ENCODE measurements around the gene SLC7A14.

The SLC7A14 gene

DNA sequence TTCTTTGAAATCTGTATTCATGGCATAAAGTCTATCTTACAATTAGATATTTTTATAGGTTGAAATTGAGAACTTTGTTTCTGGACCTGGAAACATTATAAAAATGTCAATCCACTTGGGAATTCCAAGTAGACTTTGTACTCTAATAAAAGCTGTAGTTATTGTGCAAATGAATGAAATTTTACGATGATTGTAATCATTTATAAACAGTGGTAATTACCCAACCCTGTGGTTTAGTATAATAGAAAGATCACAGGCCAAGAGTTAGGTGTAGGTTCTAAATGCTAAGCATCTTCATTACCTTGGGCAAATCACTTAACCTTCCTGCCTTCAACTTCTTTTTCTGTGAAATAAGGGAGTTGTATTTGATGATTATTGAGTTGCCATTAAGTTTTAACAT lies 13.2 kb upstream of the SLC7A14 start (continued):
- TF ChIP-seq TOX (CRISPR knock-in tag; IDR thresholded peaks at IDR 0.05; ENCODE audit: borderline replicate concordance) = no peak
- TF ChIP-seq ZC3H10 (CRISPR knock-in tag; IDR thresholded peaks at IDR 0.05) = no peak
- TF ChIP-seq, protein P1, sequence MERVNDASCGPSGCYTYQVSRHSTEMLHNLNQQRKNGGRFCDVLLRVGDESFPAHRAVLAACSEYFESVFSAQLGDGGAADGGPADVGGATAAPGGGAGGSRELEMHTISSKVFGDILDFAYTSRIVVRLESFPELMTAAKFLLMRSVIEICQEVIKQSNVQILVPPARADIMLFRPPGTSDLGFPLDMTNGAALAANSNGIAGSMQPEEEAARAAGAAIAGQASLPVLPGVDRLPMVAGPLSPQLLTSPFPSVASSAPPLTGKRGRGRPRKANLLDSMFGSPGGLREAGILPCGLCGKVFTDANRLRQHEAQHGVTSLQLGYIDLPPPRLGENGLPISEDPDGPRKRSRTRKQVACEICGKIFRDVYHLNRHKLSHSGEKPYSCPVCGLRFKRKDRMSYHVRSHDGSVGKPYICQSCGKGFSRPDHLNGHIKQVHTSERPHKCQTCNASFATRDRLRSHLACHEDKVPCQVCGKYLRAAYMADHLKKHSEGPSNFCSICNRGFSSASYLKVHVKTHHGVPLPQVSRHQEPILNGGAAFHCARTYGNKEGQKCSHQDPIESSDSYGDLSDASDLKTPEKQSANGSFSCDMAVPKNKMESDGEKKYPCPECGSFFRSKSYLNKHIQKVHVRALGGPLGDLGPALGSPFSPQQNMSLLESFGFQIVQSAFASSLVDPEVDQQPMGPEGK (CRISPR knock-in tag; IDR thresholded peaks at IDR 0.05; ENCODE audit: borderline replicate concordance) = no peak

DNA sequence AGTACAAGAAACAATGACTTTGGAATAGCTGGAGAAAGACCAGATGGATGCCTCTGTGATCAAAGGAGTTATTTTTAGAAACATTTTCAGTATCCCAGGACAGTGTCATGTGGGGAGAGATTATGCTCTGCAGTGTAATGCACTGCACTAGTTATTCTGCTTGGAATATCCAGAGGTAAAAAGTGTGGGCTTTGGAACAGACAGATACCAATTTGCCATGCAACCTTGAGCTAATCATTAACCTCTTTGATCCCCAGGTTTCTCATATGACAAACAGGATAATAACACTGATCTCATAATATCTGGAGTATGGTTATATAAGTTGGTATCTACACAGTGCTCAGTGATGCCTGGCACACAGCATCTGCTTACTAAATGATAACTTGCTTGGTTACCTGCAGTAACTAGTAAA lies 12.2 kb upstream of the SLC7A14 start:
- TF ChIP-seq CSDC2 (CRISPR knock-in tag; IDR thresholded peaks at IDR 0.05) = no peak
- TF ChIP-seq, protein P2, sequence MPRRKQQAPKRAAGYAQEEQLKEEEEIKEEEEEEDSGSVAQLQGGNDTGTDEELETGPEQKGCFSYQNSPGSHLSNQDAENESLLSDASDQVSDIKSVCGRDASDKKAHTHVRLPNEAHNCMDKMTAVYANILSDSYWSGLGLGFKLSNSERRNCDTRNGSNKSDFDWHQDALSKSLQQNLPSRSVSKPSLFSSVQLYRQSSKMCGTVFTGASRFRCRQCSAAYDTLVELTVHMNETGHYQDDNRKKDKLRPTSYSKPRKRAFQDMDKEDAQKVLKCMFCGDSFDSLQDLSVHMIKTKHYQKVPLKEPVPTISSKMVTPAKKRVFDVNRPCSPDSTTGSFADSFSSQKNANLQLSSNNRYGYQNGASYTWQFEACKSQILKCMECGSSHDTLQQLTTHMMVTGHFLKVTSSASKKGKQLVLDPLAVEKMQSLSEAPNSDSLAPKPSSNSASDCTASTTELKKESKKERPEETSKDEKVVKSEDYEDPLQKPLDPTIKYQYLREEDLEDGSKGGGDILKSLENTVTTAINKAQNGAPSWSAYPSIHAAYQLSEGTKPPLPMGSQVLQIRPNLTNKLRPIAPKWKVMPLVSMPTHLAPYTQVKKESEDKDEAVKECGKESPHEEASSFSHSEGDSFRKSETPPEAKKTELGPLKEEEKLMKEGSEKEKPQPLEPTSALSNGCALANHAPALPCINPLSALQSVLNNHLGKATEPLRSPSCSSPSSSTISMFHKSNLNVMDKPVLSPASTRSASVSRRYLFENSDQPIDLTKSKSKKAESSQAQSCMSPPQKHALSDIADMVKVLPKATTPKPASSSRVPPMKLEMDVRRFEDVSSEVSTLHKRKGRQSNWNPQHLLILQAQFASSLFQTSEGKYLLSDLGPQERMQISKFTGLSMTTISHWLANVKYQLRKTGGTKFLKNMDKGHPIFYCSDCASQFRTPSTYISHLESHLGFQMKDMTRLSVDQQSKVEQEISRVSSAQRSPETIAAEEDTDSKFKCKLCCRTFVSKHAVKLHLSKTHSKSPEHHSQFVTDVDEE (CRISPR knock-in tag; IDR thresholded peaks at IDR 0.05) = no peak
- no peak for TF ChIP-seq ARNTL (CRISPR knock-in tag; IDR thresholded peaks at IDR 0.05; ENCODE audit: borderline replicate concordance, low read depth)
- TF ChIP-seq ZNF70 (CRISPR knock-in tag; IDR thresholded peaks at IDR 0.05) = no peak
- TF ChIP-seq, protein P1 (CRISPR knock-in tag; IDR thresholded peaks at IDR 0.05; ENCODE audit: borderline replicate concordance) = no peak
- TF ChIP-seq, protein P3, sequence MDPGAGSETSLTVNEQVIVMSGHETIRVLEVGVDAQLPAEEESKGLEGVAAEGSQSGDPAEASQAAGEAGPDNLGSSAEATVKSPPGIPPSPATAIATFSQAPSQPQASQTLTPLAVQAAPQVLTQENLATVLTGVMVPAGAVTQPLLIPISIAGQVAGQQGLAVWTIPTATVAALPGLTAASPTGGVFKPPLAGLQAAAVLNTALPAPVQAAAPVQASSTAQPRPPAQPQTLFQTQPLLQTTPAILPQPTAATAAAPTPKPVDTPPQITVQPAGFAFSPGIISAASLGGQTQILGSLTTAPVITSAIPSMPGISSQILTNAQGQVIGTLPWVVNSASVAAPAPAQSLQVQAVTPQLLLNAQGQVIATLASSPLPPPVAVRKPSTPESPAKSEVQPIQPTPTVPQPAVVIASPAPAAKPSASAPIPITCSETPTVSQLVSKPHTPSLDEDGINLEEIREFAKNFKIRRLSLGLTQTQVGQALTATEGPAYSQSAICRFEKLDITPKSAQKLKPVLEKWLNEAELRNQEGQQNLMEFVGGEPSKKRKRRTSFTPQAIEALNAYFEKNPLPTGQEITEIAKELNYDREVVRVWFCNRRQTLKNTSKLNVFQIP (CRISPR knock-in tag; IDR thresholded peaks at IDR 0.05; ENCODE audit: borderline replicate concordance, low read depth) = no peak
- TF ChIP-seq TCF4 (CRISPR knock-in tag; IDR thresholded peaks at IDR 0.05; ENCODE audit: borderline replicate concordance) = no peak
- no peak for TF ChIP-seq TOX (CRISPR knock-in tag; IDR thresholded peaks at IDR 0.05; ENCODE audit: borderline replicate concordance)
- TF ChIP-seq OSR1 (CRISPR knock-in tag; IDR thresholded peaks at IDR 0.05) = no peak
- TF ChIP-seq ZNF8 (CRISPR knock-in tag; IDR thresholded peaks at IDR 0.05) = no peak
- TF ChIP-seq BACH2 (CRISPR knock-in tag; IDR thresholded peaks at IDR 0.05; ENCODE audit: borderline replicate concordance) = no peak
- no peak for TF ChIP-seq ZFP30 (CRISPR knock-in tag; IDR thresholded peaks at IDR 0.05)
- ATAC-seq = peak; percentile 55; the same call in 2 of the 3 replicates

DNA sequence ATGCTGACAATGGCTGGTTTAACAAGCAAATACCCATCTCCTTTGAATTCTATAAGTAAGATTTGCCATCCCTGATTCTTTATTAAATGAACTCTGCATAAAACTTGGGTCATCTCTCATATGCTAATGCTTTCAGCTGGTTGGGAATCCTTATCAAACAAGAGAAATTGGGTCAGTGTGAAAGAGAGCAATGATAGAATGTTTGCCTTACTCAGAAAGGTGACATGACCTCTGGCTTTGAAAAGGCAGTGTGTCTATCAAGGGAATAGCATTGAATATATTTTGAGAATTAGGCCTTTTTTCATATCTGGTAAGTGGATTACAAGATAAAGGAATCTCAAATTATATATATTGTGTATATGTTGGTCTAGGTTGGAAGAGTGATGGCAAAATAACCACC lies 8.7 kb upstream of the SLC7A14 start:
- TF ChIP-seq, protein P4, sequence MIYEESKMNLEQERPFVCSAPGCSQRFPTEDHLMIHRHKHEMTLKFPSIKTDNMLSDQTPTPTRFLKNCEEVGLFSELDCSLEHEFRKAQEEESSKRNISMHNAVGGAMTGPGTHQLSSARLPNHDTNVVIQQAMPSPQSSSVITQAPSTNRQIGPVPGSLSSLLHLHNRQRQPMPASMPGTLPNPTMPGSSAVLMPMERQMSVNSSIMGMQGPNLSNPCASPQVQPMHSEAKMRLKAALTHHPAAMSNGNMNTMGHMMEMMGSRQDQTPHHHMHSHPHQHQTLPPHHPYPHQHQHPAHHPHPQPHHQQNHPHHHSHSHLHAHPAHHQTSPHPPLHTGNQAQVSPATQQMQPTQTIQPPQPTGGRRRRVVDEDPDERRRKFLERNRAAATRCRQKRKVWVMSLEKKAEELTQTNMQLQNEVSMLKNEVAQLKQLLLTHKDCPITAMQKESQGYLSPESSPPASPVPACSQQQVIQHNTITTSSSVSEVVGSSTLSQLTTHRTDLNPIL (CRISPR knock-in tag; IDR thresholded peaks at IDR 0.05; ENCODE audit: low read depth) = no peak
- TF ChIP-seq RARB (CRISPR knock-in tag; IDR thresholded peaks at IDR 0.05) (no peak), BACH2 (CRISPR knock-in tag; IDR thresholded peaks at IDR 0.05; ENCODE audit: borderline replicate concordance) (no peak), TOX (CRISPR knock-in tag; IDR thresholded peaks at IDR 0.05; ENCODE audit: borderline replicate concordance) (no peak), ZFP30 (CRISPR knock-in tag; IDR thresholded peaks at IDR 0.05) (no peak), ZNF565 (CRISPR knock-in tag; conservative IDR thresholded peaks at IDR 0.05; ENCODE audit: low read depth) (no peak), ISL1 (CRISPR knock-in tag; IDR thresholded peaks at IDR 0.05) (no peak), ARNTL (CRISPR knock-in tag; IDR thresholded peaks at IDR 0.05; ENCODE audit: borderline replicate concordance, low read depth) (no peak), ESRRG (CRISPR knock-in tag; IDR thresholded peaks at IDR 0.05) (no peak), ZNF70 (CRISPR knock-in tag; IDR thresholded peaks at IDR 0.05) (no peak), TCF4 (CRISPR knock-in tag; IDR thresholded peaks at IDR 0.05; ENCODE audit: borderline replicate concordance) (no peak)
- TF ChIP-seq, protein P3 (CRISPR knock-in tag; IDR thresholded peaks at IDR 0.05; ENCODE audit: borderline replicate concordance, low read depth) = no peak
- ATAC-seq = no peak

Measured in SK-N-SH treated with all-trans-retinoic acid at 6 μM for 48 hours (cell line).